AML-193 (cell line): ENCODE data around the gene CAMK2D.

Source experiments
- DNase-seq, 2 experiments: peaks; one replicate each; lab custom pipeline; 2025; lab: John Stamatoyannopoulos, UW

CAMK2D gene

DNA sequence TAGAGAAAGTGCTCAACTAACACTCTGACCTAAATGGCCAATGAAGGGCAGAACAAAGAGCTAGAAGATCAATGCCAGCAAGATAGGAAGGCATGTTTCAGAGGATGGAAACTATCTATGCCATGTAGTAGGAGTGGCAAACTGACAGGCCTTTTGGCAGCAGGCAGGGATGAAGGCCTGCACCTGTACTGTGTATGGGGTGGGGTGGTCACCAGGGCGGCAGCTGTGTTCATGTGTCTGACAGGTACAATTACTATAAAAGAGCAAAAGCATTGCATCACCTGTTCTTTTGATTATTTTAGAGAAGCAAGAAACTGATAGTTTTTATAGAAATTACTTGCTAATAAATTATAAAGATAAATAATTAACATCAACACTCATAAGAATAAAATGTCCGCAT, 239.1 kb downstream of the CAMK2D start:
- no peak for DNase-seq

DNA sequence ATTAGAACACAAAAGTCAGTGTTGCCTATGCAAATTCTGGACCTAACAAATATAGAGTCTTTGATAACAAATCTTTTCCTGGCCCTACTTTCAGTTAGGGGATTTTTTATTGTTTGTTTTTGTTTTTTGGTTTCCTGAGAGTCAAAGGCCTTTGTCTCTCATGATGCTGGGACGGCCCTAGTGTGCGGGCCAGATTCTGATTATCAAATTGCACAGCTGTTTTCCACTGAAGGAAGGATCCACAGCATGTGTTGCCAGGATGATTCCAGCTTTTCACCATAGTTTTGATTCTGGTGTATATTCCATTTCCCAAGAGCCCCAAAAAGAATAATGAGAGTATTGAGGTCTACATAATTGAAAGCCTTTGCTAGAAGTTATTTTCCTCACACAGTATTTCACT, 248.2 kb downstream of the CAMK2D start:
- DNase-seq: no peak

DNA sequence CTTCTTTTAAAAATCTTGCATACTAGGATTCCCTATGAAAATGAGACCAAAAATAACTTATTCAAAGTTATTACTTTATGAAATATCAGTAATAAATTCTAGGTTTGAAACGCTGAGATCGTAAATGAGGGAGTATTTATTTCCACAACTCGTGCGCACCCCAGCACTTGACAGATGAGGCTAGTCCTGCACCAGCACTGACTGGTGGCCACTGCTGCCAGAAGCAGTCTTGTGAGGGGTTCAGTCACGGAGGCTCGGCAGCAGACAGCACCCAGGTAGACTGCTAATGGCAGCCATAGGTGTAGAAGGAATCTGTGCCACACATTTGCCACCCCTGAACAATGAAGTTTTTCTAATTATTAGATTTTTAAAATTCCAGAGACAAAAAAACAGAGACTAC, 248.7 kb downstream of the CAMK2D start:
- DNase-seq: no peak

- no peak for DNase-seq
Measured at GRCh38 chr4:113511944-113512343, 249.6 kb downstream of the CAMK2D start.

GRCh38 chr4:113509851-113510250, 251.7 kb downstream of the CAMK2D start:
- no peak for DNase-seq

GRCh38 chr4:113505044-113505443, 256.5 kb downstream of the CAMK2D start:
- no peak for DNase-seq

DNA sequence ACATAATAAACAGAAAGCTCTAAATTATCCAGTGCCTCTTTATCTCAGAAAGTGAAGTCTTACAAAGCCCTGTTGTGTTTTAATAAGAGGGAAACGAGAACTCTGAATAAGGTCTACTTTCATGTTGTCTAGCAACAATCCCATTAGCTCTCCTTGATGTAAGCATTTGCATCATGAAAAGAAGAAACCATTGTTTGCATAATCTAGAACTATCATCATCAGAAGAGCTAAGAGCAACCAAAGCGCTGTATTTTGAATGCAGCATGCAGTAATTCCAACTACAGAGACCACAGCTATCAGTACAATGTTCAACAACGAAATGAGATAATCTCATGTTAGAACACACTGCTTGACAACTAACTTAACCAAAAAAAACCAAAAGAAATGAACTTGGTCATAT, 257.1 kb downstream of the CAMK2D start:
- DNase-seq: no peak

DNA sequence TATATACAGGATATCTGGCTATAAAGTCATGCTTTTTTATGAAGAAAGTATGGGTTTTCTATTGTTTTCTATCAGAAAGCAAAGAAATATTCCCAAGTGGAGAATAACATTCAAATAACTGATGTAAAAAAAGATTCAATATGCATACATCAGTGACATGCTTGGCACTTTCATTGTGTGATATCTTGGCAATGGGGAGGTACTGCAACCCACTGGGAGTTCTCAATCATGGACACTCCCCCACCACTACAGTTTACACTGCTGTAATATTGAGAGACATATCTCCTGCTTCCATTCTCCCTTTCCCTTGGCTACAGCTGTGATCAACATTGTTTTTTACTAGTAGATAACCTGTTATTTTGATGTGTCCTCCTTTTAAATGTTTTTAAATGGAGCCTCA, 257.8 kb downstream of the CAMK2D start:
- no peak for DNase-seq

- DNase-seq: no peak
Measured at GRCh38 chr4:113502906-113503305, 258.6 kb downstream of the CAMK2D start.

- no peak for DNase-seq
Measured at GRCh38 chr4:113502476-113502875, 259.1 kb downstream of the CAMK2D start.

DNA sequence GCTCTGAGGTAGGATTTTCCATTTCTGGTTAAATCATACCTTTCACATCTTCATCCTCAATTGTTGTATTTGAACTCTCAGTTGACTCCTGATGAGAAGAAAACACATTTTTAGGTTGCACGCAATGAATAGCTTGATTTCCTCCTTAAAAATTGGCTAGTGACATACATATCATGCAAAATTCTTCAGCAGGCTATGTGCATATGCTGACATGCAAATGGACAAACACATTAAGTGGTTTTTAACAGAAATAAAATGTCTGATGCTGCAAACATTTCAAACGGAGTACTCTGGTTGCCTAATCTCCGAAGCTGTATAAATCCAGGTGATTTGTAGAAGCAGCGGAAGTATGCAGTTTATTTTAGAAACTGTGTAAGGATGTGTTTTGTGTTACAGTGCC, 261.1 kb downstream of the CAMK2D start:
- no peak for DNase-seq

DNA sequence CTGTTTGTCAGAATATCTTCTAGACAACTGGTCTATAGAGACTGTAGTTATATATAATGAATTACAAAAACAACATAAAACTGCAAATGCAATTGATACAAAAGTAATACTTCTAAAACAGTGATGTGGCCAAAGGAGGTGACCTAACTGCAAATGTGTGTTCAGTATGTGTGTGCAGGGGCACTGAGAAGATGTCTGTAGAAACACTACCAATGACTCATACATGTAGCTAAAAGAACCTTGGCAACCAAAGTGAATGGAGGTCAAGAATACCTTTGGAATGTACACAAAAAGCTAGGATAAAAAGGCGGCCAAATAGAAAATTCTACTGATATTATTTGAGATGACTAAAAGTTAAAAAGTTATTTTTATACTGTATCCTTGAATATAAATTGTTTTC, 261.8 kb downstream of the CAMK2D start:
- DNase-seq: no peak

DNA sequence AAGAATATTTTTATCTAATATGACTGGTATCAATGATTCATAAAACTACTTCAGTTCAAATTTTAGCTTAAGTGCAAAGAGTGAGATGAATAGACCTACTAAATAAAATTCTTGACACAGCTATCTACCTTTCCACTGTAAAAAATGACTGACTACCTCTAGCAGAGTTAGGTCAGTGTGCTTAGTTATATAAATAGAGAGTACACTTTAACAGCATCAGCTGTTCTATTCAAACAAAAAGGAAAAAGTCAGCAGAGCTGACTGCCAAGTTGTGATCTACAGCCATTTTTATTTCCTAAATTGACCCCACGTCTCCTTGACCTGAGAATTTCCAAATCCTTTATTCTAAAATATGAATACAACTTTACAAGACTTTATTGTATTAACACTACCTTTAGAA, 262.4 kb downstream of the CAMK2D start:
- no peak for DNase-seq

DNA sequence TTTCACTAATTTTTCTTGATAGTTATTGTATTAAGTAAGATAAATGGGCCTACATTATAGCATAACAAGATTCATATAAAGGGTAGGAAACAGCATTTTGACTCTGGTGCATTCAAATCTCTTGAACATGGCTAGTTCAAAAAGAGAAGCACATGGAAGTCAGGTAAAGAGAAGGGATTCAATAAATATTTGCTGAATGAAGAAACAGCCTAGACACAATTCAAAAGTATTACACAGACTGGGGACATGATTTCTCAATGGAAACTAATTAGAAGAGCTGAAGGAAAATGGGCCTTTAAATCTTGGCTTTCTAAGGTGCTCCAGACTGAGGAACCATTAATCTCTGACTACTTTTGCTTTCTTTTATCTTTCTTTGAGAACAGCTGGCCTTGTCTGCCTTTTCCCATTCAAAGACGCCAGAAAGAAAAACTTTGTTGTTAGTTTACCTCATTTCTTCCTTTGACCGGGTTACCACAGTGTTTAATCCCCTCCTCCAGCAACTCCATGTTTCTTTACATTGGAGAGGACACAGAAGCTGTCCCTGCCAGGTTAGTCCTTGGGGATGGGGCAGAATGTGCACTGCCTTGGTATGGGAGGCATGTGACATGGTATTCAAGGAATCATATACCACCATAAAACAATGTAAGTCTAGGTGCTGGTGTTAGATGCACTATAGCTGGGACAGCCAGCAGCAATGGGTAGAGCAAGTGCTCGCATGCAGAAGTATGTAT, 264.2 kb downstream of the CAMK2D start:
- DNase-seq: no peak

DNA sequence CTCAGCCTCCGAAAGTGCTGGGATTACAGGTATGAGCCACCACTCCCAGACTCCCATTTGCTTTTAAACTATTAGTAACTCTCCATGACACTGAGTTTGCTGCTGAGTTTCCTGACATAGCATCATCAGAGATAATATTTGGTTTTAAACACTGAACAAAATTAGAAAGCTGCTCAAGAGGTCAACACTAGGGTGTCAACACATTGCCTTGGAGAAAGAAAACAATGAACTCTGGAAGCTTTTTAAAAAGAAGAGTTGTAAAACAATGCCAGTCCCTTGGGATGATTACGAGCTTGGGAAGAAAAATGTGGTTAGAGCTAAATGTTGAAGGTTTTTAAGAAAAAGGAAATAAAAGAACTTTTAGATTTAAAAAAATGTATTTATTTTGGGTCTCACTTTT, 264.8 kb downstream of the CAMK2D start:
- no peak for DNase-seq

- DNase-seq: no peak
Measured at GRCh38 chr4:113495790-113496189, 265.7 kb downstream of the CAMK2D start.

DNA sequence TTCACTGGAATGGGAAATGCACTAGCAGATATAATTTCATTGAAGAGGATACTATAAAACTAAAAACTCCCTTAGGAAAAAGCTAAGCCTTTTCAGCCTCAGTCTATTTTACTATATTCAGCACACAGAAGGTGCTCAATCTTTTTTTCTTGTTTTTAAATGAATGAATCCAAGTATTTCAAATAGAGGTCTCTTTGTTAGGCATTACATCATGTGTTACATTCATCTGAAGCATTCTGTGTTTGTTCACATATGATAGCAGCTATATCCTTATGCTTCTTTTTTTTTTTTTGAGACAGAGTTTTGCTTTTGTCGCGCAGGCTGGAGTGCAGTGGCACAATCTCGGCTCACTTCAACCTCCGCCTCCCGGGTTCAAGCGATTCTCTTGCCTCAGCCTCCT, 278.4 kb downstream of the CAMK2D start:
- no peak for DNase-seq

- no peak for DNase-seq
Measured at GRCh38 chr4:113482325-113482724, 279.2 kb downstream of the CAMK2D start.

DNA sequence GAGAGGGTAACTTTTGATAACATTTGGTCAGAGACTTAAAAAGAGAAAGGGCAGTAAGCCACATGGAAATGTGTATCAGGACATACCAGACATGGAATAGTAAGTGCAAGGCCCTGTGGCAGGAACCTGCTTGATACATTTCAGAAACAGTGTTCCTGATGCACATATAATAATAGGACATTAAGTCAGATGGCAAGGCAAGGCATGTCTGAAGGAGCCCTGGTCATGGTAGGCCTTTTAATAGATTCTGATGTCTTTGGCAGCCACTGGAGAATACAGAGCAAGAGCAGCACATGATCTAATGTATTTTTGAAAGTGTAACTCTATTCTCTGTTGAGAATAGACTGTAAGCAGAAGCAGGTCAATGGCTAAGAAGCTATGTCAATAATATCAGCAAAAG, 279.7 kb downstream of the CAMK2D start:
- no peak for DNase-seq

DNA sequence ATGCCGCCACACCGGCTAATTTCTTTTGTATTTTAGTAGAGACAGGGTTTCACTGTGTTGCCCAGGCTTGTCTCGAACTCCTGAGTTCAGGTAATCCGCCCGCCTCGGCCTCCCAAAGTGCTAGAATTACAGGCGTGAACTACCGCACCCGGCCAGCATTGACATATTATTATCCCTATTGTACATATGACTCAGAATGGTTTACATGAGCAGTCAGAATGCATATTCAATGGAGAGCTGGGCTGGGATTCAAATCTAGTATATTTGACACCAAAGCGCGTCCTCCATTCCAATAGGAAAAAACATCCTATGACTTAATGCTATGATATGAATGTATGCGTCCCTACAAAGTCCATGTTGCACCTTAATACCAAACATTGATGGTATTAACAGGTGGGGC, 281.4 kb downstream of the CAMK2D start:
- DNase-seq: no peak

- DNase-seq: no peak
Measured at GRCh38 chr4:113478032-113478431, 283.5 kb downstream of the CAMK2D start.

DNA sequence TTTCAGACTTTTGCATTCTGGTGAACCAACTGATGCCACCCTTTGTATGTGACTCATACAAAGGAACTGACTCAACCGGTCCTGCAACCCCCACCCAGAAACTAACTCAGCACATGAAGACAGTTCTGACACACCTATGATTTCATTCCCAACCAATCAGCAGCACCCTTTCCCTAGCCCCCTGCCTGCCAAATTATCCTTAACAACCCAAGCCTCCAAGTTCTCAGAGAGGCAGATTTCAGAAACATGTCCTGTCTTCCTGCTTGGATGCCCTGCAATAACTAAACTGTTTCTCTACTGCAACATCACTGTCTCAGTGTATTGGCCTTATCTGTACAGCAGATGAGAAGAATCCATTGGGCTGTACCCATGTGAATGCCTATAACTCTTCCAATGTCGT, 284.7 kb downstream of the CAMK2D start:
- no peak for DNase-seq

GRCh38 chr4:113474017-113474416, 287.5 kb downstream of the CAMK2D start:
- no peak for DNase-seq

GRCh38 chr4:113472864-113473263, 288.7 kb downstream of the CAMK2D start:
- DNase-seq: no peak
